Activated T-cell treated with anti-CD3 and anti-CD28 coated beads for 24 hours (primary cell): ENCODE data around the gene ADGRA1.
"Not testable (repeated sequence)": the region's sequence is repeated elsewhere in the genome, so short reads cannot be mapped to it uniquely, and the experiment has no call there.

ENCODE experiments used
- DNase-seq: peaks from one replicate; pipeline ENCODE4 v3.0.0-alpha.2; 2020; ENCODE audit warnings: low read depth

Gene ADGRA1

GRCh38 chr10:133128126-133129070 lies 40.7 kb downstream of the ADGRA1 start:
- DNase-seq: no peak

GRCh38 chr10:133129071-133129858 lies 41.5 kb downstream of the ADGRA1 start:
- DNase-seq: no peak

- DNase-seq: no peak
These were observed 42.3 kb downstream of the ADGRA1 start for GRCh38 chr10:133129859-133130495.

GRCh38 chr10:133130602-133131001 lies 42.9 kb downstream of the ADGRA1 start:
- DNase-seq: no peak

GRCh38 chr10:133131053-133131452 lies 43.3 kb downstream of the ADGRA1 start:
- no peak for DNase-seq

GRCh38 chr10:133131734-133132472 lies 44.2 kb downstream of the ADGRA1 start:
- no peak for DNase-seq

GRCh38 chr10:133132473-133133291 lies 45.0 kb downstream of the ADGRA1 start:
- no peak for DNase-seq

GRCh38 chr10:133133471-133134231 lies 45.9 kb downstream of the ADGRA1 start:
- no peak for DNase-seq

GRCh38 chr10:133134411-133135115 lies 46.8 kb downstream of the ADGRA1 start:
- DNase-seq: no peak

- no peak for DNase-seq
These were observed 47.4 kb downstream of the ADGRA1 start for GRCh38 chr10:133135116-133135465.

- DNase-seq: not testable (repeated sequence)
These were observed 49.9 kb downstream of the ADGRA1 start for GRCh38 chr10:133137486-133138145.

GRCh38 chr10:133139551-133140065 lies 51.9 kb downstream of the ADGRA1 start:
- DNase-seq: no peak

GRCh38 chr10:133140417-133141143 lies 52.9 kb downstream of the ADGRA1 start:
- DNase-seq: no peak

GRCh38 chr10:133141144-133141957 lies 53.6 kb downstream of the ADGRA1 start:
- no peak for DNase-seq

- no peak for DNase-seq
These were observed 54.2 kb downstream of the ADGRA1 start for GRCh38 chr10:133141958-133142340.

GRCh38 chr10:133142523-133143199 lies 54.9 kb downstream of the ADGRA1 start:
- DNase-seq: no peak

- DNase-seq: no peak
These were observed 55.4 kb downstream of the ADGRA1 start for GRCh38 chr10:133143200-133143533.
